H9 (cell line): ENCODE results near the gene C12orf75. TPM values are rescaled to one million over a fixed set of nuclear protein-coding genes. Genes with fewer than 3 reads are reported as not detected.

ENCODE experiments used
- DNase-seq: peaks from one replicate; pipeline ENCODE4 v3.0.0-alpha.2; 2017
- H2AFZ ChIP-seq: one replicate; pipeline ENCODE4 v1.6.1; 2013; ENCODE audit warnings: mild to moderate bottlenecking, low read length, control low read depth, moderate library complexity
- H2AK5ac ChIP-seq: 2 replicates; pipeline ENCODE4 v1.6.1; 2013; ENCODE audit warnings: low read length, control low read depth, mixed read lengths; ENCODE audit not compliant: insufficient read length
- H2BK120ac ChIP-seq: one replicate; pipeline ENCODE4 v1.6.1; 2013; ENCODE audit warnings: low read depth, mild to moderate bottlenecking, low read length, control low read depth, inconsistent platforms; ENCODE audit not compliant: poor library complexity, severe bottlenecking
- H2BK12ac ChIP-seq: 2 replicates; pipeline ENCODE4 v1.6.1; 2013; ENCODE audit warnings: low read length, control low read depth, mixed read lengths, low read depth; ENCODE audit not compliant: insufficient read length
- H2BK15ac ChIP-seq: 2 replicates; pipeline ENCODE4 v1.6.1; 2013; ENCODE audit warnings: low read depth, low read length, control low read depth
- H2BK20ac ChIP-seq: one replicate; pipeline ENCODE4 v1.6.1; 2013; ENCODE audit warnings: low read depth, mild to moderate bottlenecking, low read length, control low read depth, inconsistent platforms; ENCODE audit not compliant: poor library complexity, severe bottlenecking
- H2BK5ac ChIP-seq: 2 replicates; pipeline ENCODE4 v1.6.1; 2013; ENCODE audit warnings: low read length, control low read depth, mixed read lengths; ENCODE audit not compliant: insufficient read length
- H3K14ac ChIP-seq: 2 replicates; pipeline ENCODE4 v1.6.1; 2013; ENCODE audit warnings: low read length, control low read depth; ENCODE audit not compliant: insufficient read depth
- H3K18ac ChIP-seq: 2 replicates; pipeline ENCODE4 v1.6.1; 2013; ENCODE audit warnings: low read depth, mild to moderate bottlenecking, mixed read lengths, low read length, control low read depth; ENCODE audit not compliant: insufficient read length
- H3K23ac ChIP-seq: 2 replicates; pipeline ENCODE4 v1.6.1; 2013; ENCODE audit warnings: low read length, control low read depth, mixed read lengths, low read depth; ENCODE audit not compliant: insufficient read length
- H3K23me2 ChIP-seq: 2 replicates; pipeline ENCODE4 v1.6.1; 2013; ENCODE audit warnings: low read depth, mild to moderate bottlenecking, mixed read lengths, low read length, control low read depth; ENCODE audit not compliant: insufficient read length, poor library complexity, severe bottlenecking
- H3K27ac ChIP-seq: 2 replicates; pipeline ENCODE4 v1.5.1; 2013; ENCODE audit warnings: low read length, control low read depth, mixed read lengths, low read depth; ENCODE audit not compliant: insufficient read length
- H3K27me3 ChIP-seq: 2 replicates; pipeline ENCODE4 v1.6.1; 2013; ENCODE audit warnings: low read length, control low read depth, inconsistent platforms; ENCODE audit not compliant: insufficient read depth
- H3K4ac ChIP-seq: 2 replicates; pipeline ENCODE4 v1.6.1; 2013; ENCODE audit warnings: low read depth, mild to moderate bottlenecking, control low read depth, inconsistent platforms, low read length, moderate library complexity
- H3K4me1 ChIP-seq: 2 replicates; pipeline ENCODE4 v1.6.1; 2013; ENCODE audit warnings: low read length, control low read depth, inconsistent platforms; ENCODE audit not compliant: insufficient read depth
- H3K4me2 ChIP-seq: 2 replicates; pipeline ENCODE4 v1.6.1; 2013; ENCODE audit warnings: low read length, control low read depth, mixed read lengths; ENCODE audit not compliant: insufficient read length, insufficient read depth
- H3K56ac ChIP-seq: 2 replicates; pipeline ENCODE4 v1.6.1; 2013; ENCODE audit warnings: low read depth, mild to moderate bottlenecking, mixed read lengths, low read length, control low read depth; ENCODE audit not compliant: insufficient read length
- H3K79me1 ChIP-seq: 2 replicates; pipeline ENCODE4 v1.6.1; 2013; ENCODE audit warnings: low read depth, mild to moderate bottlenecking, moderate library complexity, low read length, control low read depth, inconsistent platforms; ENCODE audit not compliant: insufficient read depth, poor library complexity, severe bottlenecking
- H3K79me2 ChIP-seq: 2 replicates; pipeline ENCODE4 v1.6.1; 2013; ENCODE audit warnings: low read length, control low read depth, inconsistent platforms; ENCODE audit not compliant: insufficient read depth
- H3K9ac ChIP-seq: 2 replicates; pipeline ENCODE4 v1.6.1; 2013; ENCODE audit warnings: low read length, control low read depth, mixed read lengths; ENCODE audit not compliant: insufficient read length; ENCODE audit errors: extremely low read depth
- H3K9me3 ChIP-seq: one replicate; pipeline ENCODE4 v1.6.1; 2013; ENCODE audit warnings: low read depth, low read length, inconsistent platforms; ENCODE audit not compliant: control insufficient read depth
- H3T11ph ChIP-seq: one replicate; pipeline ENCODE4 v1.6.1; 2013; ENCODE audit warnings: mild to moderate bottlenecking, low read length, control low read depth, inconsistent platforms
- H4K20me1 ChIP-seq: one replicate; pipeline ENCODE4 v1.6.1; 2013; ENCODE audit not compliant: control insufficient read depth, insufficient read length, insufficient read depth
- H4K5ac ChIP-seq: 2 replicates; pipeline ENCODE4 v1.6.1; 2013; ENCODE audit warnings: low read depth, mild to moderate bottlenecking, mixed read lengths, low read length, control low read depth; ENCODE audit not compliant: insufficient read length
- H4K8ac ChIP-seq: replicated peaks from 2 replicates; pipeline ENCODE4 v1.6.1; 2013; ENCODE audit warnings: low read length, control low read depth, mixed read lengths, low read depth; ENCODE audit not compliant: insufficient read length
- H4K91ac ChIP-seq: 2 replicates; pipeline ENCODE4 v1.6.1; 2013; ENCODE audit warnings: low read depth, mild to moderate bottlenecking, moderate library complexity, mixed read lengths, low read length, control low read depth; ENCODE audit not compliant: insufficient read length
- H3K27ac Mint-ChIP-seq, 3 experiments: 2 replicates in 2 of 3; 3 replicates in 1 of 3; pipeline ENCODE4 v1.8.0; 2020 to 2021; ENCODE audit warnings: mixed read lengths in 3 of 3, mild to moderate bottlenecking in 1 of 3, moderate library complexity in 1 of 3
- H3K27me3 Mint-ChIP-seq: 2 replicates; pipeline ENCODE4 v1.8.0; 2021; ENCODE audit warnings: low read depth, mild to moderate bottlenecking, moderate library complexity, mixed read lengths
- H3K36me3 Mint-ChIP-seq, 3 experiments: 2 replicates in 2 of 3; 3 replicates in 1 of 3; pipeline ENCODE4 v1.8.0; 2020 to 2021; ENCODE audit warnings: low read depth in 3 of 3, mixed read lengths in 3 of 3; ENCODE audit not compliant: insufficient read depth in 1 of 3
- H3K4me1 Mint-ChIP-seq, 2 experiments: 2 replicates each; pipeline ENCODE4 v1.8.0; 2020; ENCODE audit warnings: mixed read lengths in 2 of 2
- H3K4me3 Mint-ChIP-seq, 2 experiments: 2 replicates in 1 of 2; 3 replicates in 1 of 2; pipeline ENCODE4 v1.8.0; 2020 to 2021; ENCODE audit warnings: mild to moderate bottlenecking in 2 of 2, mixed read lengths in 2 of 2, moderate library complexity in 1 of 2
- H3K9me3 Mint-ChIP-seq, 2 experiments: 2 replicates in 1 of 2; 3 replicates in 1 of 2; pipeline ENCODE4 v1.8.0; 2020; ENCODE audit warnings: mild to moderate bottlenecking in 2 of 2, mixed read lengths in 2 of 2, moderate library complexity in 1 of 2
- CTCF ChIP-seq: fragments of 200-600 bp; sonication (generic); conservative IDR thresholded peaks from 3 replicates; pipeline ENCODE4 v1.8.0; 2021; ENCODE audit warnings: antibody characterized with exemption, mild to moderate bottlenecking
- WGBS: extraction: QIAGEN DNeasy Blood & Tissue Kit; methylation state at CpG from one replicate; pipeline ENCODE4 v1.1.7; 2013; ENCODE audit warnings: missing lambda C conversion rate, low lambda C conversion rate, mixed read lengths; ENCODE audit not compliant: insufficient read length; ENCODE audit errors: extremely low coverage; 5-methylcytosine and 5-hydroxymethylcytosine counted together
- total RNA-seq: library from RNA; stranded (reverse); gene quantifications from 2 replicates; pipeline ENCODE4 v1.2.1, GENCODE V29; 2021

Gene C12orf75
- total RNA-seq, 1 experiment from 2014 or later, result 37.9 TPM

- Histone ChIP-seq H3K79me2 (no peaks in the 10 kb centered on the region), H2BK5ac (no peak overlapping the region), H3K56ac (no peak overlapping the region), H4K8ac (no peak overlapping the region), H2BK15ac (no peak overlapping the region), H3K23ac (no peak overlapping the region), H3K4me2 (no peak overlapping the region), H3K9ac (no peak overlapping the region), H3K9me3 (no peaks in the 10 kb centered on the region), H3K4me1 (no peaks in the 10 kb centered on the region), H2BK12ac (no peak overlapping the region), H3K27me3 (no peaks in the 10 kb centered on the region), H3K27ac (no peak overlapping the region), H2AK5ac (no peak overlapping the region), H3K23me2 (no peaks in the 10 kb centered on the region), H3K79me1 (no peaks in the 10 kb centered on the region), H3T11ph (no peak overlapping the region), H3K18ac (no peak overlapping the region), H4K20me1 (no peaks in the 10 kb centered on the region), H3K4ac (no peak overlapping the region), H3K14ac (no peak overlapping the region), H2BK20ac (no peak overlapping the region), H2BK120ac (no peak overlapping the region), H4K5ac (no peak overlapping the region), H2AFZ (no peak overlapping the region), H4K91ac (no peak overlapping the region)
- no peaks in the 10 kb centered on the region for H3K4me1 Mint-ChIP-seq
- H3K4me3 Mint-ChIP-seq, result no peak overlapping the region
- peaks cover 2% of the 10 kb centered on the region for H3K27me3 Mint-ChIP-seq
- H3K27ac Mint-ChIP-seq, result no peak overlapping the region
- no peak for DNase-seq
- no peaks in the 10 kb centered on the region for H3K36me3 Mint-ChIP-seq
- H3K9me3 Mint-ChIP-seq, result no peaks in the 10 kb centered on the region
- no peak for TF ChIP-seq CTCF
- WGBS, result no CpG with 5 or more reads among the region's 1 CpG
These were observed 60.7 kb downstream of the C12orf75 start for GRCh38 chr12:105391231-105391630.
